GM21390 (cell line): ENCODE measurements around the gene CDK14.

Source experiments
- ATAC-seq: cut with Tn5 transposase; IDR thresholded peaks from one replicate; pipeline ENCODE4 v1.9.1; 2021; ENCODE audit not compliant: unreplicated experiment

The CDK14 gene

DNA sequence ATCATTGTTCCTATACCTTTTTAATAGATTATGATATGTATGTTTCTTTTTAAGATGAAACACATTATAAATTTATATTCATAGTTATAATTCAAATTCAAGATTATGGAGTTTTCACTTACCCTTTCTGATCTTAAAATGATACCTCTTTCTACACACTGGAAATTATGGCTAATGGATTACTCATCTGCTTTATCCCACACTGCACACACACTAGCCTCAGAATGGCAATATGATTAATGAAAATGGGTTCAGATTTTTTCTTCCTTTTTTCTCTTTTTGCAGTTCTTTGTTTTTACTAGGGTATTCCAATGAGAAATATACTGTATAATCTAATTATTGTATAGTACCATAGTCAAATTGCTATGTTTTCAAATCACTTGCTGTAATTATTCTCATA is 585.8 kb downstream of the CDK14 start:
- ATAC-seq, result no peak

DNA sequence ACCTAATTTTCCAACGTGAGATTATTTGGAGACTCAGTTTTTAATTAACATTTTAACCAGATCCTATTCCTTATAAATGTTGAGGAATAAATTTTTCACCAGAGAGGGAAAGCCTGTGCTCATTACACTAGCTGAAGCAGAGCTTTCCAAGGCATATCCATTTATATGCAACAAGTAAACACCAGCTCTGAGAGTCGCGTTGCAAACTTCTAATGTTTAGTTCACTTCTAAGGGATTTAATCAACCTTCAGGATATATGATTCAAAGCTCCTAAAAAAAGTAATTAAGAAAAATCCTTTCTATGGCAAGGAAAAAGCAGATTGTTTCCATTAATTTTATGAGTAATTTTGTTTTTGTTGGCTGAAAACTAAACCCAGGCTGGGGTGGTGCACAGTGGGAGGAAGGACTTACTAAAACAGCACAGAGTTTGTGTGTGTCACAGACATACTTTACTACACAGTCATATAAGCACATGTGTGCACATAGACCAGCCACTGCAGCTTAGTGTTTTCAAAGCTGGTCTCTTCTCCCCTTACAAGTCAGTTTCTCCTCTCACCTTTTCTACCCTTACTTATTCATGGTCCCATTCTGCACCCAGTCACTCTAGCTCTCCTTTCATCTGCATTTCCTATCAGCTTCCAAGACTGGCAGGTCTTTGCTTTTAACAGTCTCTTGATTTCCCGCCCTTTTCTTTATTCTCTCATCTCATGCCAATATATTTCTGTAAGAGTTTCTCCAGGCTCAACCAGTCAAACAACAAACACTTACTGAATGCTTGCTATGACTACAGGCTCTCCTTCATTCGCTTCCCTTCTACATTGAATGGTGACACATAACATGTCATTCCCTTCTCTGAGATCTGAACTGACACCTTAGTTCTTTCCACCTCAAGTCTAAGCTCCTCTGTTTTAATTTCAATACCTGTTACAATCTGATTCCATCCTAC is 587.0 kb downstream of the CDK14 start:
- ATAC-seq, result no peak

DNA sequence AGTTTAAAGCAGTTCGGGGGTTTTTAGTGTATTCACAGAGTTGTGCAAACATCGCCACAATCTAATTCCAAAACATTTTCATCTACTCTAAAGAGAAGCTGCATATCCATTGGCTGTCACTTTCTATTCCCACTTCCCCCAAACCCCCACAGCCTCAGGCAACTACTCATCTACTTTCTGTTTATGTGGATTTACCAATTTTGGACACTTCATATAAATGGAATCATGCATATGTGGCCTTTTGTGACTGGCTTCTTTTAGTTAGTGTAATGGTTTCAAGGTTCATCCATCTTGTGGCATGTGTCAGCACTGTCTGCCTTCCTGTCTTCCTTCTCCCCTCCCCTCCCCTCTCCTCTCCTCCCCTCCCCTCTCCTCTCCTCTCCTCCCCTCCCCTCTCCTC is 589.6 kb downstream of the CDK14 start:
- no peak for ATAC-seq

DNA sequence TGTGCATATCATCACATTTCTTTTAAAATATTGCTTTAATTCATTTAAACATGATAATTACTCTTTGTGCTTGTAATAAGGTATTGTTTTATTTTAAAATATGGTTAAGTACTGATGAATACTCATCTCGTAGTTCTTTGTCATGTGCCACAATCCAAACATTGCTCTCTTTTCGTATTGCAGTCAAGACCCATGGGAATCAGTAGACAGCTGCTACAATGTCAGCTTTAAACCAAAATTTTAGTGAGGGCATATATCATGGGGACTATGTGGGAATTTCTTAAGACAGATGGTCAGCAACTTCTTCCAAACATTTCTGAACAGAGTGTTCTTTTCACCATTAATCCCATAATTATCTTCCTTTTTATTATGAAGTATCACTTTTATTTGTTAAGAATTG is 590.9 kb downstream of the CDK14 start:
- ATAC-seq, result no peak

DNA sequence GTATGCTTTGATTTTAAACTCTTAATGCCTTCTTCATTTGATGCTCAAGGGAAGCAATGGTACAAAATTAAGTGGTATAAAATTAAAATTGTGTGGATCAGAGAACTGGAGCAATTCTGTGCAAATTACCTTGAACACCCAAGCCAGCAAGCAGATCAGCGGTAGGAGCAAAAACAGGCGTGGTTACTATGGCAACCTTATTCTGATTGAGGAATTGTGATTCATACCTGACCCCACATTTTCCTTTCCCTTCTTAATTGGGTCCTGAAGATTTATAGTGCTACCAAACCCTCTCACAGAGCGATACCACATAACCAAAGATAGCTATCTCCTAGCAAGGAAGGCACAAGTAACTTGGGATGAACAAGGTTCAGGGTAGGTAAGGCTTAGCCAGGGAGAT is 595.6 kb downstream of the CDK14 start:
- no peak for ATAC-seq

DNA sequence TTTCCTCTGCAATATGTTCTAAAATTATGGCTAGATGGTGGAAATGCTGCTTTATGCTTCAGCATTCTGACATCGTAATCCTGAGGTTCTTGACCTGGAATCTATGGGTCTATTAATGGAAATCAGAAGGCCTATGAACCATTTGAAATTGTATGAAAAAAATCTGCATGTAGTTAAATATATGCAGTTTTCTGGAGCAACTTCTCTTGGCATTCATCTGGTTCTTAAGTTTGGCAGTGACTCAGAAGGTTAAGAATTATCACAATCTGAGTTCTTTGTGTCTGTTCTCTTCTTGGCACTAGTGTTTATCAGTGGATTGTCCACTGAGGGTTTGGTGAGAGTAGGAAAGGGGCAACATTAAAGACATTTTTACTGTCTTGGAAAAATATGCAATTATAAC is 597.0 kb downstream of the CDK14 start:
- no peak for ATAC-seq

DNA sequence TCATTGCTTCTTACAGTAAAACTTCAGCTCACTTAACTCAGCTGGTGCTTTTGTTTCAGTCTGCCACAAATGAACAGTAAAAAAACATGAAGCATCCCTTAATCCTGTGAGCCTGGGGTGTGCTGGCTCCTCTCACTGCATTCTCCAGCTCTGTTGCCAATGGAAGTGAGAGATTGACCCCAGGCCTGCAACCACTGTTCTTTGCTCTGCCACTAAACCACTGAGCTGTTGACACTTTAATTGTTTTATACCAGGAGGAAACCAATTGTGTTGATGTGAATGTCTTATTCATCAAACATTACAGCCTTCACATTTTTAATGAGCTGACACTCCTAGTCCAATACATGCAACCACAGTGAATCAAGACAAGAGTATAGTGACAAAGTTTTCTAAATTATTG is 598.7 kb downstream of the CDK14 start:
- no peak for ATAC-seq

DNA sequence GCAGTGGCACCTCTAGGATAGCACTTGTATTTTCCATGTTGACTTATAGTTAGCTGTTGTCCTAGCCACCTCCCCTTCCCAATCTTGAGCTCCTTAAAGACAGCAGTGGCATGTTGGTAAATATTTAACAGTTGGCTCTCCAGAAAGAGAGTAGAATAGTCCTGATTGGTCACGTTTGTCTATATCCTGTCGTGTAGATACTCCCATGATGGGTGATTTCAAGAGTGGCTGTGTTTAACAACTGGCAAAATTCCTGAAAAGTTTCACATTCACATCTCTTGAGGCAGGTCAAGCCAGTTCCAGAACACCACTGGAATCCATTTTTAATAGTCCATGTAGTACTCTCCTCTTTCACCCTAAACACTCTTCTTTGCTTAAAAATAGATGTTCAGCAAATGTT is 599.9 kb downstream of the CDK14 start:
- ATAC-seq, result no peak

DNA sequence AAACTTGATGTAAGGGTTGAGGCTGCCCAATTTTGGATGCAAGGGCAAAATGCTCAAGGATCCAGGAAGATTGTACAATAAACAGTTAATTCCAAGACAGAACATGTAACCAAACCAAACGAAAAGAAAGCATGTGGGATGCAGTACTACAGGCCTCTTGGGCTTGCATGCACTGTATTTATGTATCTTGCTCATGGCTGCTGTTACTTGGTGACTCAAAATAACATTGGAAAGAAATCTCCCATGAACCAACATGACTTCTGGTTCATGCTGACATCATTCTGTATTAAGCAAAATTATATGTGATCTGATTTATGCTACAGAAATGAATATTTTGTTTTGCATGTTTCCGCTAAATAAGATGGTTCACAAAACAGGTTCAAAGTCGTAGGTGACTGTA is 602.2 kb downstream of the CDK14 start:
- no peak for ATAC-seq

DNA sequence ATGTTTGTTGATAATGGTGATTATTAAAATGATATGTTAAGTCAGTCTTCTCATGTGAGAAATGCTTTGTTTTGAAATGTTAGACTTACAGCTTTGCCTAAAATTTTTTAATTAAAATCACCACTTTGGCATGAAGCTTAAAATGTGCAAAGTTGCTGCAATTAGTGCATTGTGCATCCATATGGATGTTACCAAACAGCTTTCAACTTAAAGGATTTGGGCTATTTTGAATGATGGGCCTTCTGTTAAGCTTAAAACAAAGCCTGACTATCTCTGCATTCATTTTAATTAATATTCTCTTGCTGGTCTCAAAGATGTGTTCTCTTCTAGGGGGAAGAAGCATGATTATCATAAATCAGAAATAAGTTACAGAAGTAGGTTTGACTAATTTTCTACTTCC is 603.5 kb downstream of the CDK14 start:
- no peak for ATAC-seq

DNA sequence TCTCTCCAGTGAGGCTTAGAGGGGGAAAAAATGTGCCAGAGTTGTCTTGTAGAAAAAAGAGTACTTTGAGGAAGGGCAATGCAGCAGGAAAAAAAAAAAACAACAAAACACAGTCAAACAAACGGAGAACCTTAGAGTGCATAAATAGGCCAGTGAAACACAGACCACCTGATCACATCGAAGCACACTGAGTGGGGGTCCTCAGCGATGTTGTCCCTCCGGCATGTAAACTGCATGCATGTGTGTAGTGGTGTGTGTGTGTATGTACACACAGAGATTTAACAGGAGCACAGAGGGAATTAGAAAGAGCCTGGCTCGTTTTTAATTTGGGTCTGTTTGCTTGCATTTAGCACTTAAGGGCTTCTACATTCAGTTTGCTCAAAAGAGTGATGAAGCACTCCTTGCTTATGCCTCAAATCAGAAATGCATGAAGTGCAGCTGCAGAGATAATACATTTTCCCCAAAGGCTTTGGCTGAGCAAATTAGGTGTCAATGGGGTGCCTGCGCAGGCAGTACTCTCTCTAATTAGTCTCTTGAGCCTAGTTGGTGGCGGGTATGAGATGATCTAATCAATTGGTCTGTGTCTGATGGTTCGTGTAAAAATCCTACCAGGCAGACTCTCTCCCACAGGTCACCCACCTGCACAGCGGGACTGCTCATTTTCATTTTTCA is 605.5 kb downstream of the CDK14 start:
- ATAC-seq, result no peak

DNA sequence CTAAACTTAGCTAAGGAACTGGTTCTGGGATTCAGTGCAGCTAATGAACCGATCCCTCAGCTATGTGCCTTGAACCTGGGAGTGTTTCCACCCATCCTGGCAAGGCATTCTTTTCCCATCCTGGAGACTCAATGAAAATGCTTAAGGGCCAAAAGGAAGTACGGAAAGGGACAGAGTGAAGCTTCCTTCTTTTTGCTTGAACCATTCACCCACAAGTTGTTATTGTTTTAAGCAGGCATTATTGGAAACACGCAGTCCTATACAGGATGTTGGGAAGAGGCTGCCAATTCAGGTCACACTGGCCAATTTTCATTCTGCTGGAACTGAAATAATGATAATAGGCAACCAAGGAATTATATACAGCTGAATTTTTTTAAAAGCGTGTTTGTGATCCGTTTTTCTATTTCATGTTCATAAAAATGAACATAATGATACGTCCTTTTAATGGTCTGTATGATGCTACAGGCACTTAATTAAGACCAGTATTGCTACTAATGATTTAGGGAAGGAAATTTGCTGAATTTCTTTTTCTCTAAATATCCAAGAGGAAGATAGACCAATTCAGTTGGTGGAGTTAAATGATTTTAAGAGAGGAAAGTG is 610.3 kb downstream of the CDK14 start:
- ATAC-seq, result no peak

DNA sequence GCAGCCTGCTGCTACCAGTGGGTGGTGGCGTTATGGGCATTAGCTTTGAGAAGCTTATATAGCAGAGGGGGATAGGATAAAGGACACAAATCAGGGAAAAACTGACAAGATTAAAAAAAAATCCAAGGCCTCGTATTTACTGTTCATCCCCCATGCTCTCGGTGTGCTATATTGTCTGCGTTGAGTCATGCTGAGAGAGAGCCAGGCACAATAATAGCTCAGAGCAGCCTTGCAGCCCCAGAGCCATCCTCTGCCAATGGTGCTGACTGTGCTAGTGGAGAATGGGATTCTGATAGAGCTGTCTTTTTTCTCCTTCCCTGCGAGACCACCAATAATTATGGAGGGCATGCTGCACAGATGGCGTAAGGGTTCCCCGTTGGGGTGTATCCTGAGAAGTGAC is 616.5 kb downstream of the CDK14 start:
- no peak for ATAC-seq

DNA sequence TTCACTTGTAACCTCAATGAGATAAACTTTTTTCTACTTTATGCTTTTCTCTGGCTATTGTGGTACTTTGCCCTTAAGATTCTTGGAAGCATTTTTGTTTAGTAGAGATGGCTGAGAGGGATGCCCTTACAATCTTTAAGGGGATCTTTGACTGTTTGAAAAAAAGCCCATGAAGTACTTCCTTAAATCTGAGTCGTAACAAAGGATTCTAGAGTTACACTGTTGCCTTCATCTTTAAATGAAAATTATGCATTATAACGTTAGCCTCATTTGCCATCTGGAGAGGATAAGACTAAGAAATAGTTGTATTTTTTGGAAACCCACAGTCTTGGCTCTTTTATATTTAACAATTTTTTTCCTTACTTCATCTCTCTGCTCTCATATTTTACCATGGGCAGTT is 630.3 kb downstream of the CDK14 start:
- ATAC-seq, result no peak

DNA sequence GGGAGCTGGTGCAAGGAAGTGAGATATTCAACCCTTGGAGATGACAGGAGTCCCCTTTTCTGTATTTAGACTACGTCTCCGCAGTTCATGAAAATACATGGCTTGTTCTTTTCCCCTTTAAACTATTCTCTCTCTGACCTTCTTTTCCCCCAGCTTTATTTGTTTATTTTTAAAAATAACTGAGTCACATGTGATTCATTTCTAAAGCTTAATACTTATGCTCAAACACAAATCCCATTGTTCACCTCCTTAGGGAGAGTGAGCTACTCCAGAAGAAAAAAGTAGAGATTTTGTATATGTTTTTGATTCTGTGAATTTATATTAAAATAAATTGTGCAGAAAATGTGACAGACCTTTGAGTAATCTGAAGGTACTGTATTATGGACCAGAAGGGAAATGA is 632.2 kb downstream of the CDK14 start:
- no peak for ATAC-seq

DNA sequence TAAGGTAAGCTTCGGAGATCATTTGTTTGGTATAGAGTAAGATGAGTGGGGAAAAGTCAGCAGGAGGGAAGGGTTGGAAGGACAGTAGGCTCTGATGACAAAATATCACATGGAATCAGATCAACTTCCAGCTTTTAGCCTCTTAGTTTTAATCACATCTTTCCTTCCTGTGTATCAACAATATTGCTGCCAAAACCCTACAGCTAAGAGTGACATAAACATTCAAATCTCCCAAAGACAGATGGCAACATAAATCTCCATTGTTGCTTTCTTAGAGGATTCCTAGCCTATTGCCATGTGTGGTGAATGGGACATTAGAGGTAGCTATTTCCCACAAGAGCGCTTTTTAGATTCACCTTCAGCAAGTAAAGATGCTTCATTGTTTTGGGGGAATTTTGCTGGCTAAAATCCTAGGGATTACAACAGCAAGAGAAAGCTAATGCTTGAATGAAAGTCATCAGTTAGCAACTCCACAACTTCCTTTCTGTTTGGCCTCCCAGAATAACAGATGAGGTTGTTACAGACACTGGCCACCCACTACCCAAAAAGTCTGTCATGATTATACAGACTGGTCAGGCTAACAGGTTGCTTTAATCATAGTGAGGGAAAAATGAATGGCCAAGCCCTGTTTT is 632.9 kb downstream of the CDK14 start:
- ATAC-seq, result no peak

DNA sequence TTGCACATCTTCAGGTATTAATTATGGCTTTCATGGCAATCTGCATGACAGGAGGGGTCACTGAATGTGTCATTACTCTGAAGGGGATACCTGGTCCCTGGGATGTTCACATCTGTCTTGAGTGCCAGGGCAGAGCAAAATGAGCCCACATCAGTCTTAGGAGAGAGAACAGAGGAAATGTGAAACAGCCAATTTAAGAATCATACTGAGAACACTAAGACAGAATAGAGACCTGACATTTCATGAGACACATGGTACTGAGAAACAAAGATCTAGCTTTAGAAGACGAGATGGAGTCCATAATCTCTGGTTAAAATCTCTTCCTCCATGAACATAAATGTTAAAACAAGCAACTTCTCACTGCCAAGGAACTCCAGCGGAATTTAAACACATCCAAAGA is 634.0 kb downstream of the CDK14 start:
- no peak for ATAC-seq

DNA sequence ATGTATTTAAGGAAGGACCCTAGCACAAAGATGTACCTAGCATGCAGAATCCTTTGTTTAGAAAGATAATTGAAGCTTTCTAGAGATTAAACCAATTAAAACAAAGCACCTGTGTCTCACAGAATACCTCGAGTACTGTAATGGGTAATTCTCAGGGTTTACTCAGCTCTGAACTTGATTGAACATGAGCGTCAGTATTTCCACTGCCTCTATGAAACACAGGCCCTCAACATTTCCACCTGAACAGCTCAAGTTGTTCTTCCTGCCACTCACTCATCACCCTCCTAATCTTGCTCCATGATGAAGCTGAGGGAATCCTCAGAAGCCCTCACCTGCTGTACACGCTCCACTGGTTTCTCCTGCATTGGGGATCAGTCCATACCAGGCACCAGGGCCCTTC is 634.4 kb downstream of the CDK14 start:
- no peak for ATAC-seq

DNA sequence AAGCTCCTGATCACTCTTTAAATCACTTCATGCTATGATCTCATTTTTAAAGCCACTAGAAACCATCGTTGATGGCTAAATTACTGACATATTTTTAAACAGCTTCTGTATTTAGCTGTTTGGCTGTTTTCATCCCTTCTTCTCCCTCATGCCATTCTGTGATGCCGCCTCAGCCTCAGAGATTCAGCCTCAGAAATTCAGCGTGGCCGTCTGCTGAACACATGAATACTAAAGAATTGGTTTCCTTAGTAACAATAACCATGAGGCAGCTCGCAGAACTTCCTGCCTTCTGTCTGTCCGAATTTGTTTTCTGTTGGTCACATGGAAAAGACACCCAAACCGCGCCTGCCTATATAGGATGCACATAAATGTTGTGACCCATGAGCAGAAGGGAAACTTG is 637.1 kb downstream of the CDK14 start:
- ATAC-seq, result no peak

DNA sequence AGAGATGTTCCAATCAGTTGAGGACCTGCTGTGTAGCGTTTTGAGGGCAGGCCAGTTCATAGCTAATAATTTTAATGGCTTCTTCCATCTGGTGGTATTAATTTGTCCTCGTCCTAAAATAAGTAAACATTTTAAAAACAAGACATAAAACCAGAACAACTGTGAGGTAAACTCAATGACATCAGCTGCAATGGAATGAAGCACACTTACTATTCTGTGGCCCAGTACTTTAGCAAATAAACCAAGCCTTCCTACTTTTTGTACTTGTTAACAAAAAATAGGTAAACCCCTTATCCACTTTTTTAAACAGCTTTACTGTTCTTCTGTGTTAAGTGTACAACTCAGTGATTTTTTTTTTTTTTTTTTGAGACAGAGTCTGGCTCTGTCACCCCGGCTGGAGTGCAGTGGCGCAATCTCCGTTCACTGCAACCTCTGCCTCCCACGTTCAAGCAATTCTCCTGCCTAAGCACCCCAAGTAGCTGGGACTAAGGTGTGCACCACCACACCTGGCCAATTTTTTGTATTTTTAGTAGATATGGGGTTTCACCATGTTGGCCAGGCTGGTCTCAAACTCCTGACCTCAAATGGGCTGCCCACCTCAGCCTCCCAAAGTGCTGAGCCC is 639.2 kb downstream of the CDK14 start:
- ATAC-seq, result no peak

DNA sequence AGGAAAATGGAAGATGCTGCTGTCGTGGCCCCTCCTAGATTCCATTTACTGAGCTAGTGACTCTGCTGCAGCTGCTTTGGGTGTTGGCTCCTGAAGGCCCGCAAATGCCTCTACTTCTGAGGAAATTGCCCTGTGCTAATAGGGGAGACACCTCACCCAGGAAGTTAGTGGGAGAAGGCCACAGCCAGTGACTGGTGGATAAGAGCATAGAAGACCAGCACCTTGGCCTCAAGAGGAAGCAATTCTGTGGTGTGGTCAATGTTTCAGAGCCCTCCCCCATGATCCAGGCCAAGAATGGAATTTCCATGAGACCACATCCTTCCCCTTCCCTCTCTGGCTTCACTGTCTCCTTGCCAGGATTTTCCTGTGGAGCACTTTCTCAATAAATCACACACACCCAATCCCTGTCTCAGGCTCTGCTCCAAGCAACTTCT is 643.1 kb downstream of the CDK14 start:
- no peak for ATAC-seq
